SK-N-SH treated with all-trans-retinoic acid at 6 μM for 48 hours (cell line): Measurements from ENCODE around the gene PPARA.

ENCODE experiments used
- ATAC-seq: fragments of 200-7000 bp; cut with Tn5 transposase; 3 replicates; pipeline ENCODE4 v1.9.1; 2020; ENCODE audit warnings: mild to moderate bottlenecking, moderate library complexity
- ARNTL ChIP-seq: fragments of 450-650 bp; formaldehyde crosslinking; IDR thresholded peaks from 2 replicates; pipeline ENCODE4 v1.5.0; 2020; ENCODE audit warnings: low read depth, mild to moderate bottlenecking, moderate library complexity, borderline replicate concordance
- BACH2 ChIP-seq: fragments of 250-450 bp; sonication (Bioruptor Pico); IDR thresholded peaks from 2 replicates; pipeline ENCODE4 v1.9.0; 2021; ENCODE audit warnings: mild to moderate bottlenecking, borderline replicate concordance
- CSDC2 ChIP-seq: fragments of 250-450 bp; sonication (Bioruptor Pico); IDR thresholded peaks from 2 replicates; pipeline ENCODE4 v1.5.0; 2020; ENCODE audit warnings: mild to moderate bottlenecking, moderate library complexity
- ESRRG ChIP-seq: fragments of 250-450 bp; sonication (Bioruptor Pico); IDR thresholded peaks from 2 replicates; pipeline ENCODE4 v1.6.1; 2021; ENCODE audit warnings: mild to moderate bottlenecking
- GLIS3 ChIP-seq: fragments of 250-450 bp; sonication (Bioruptor Pico); IDR thresholded peaks from 2 replicates; pipeline ENCODE4 v1.5.0; 2020; ENCODE audit warnings: mild to moderate bottlenecking, moderate library complexity
- ISL1 ChIP-seq: fragments of 250-450 bp; sonication (Bioruptor Pico); IDR thresholded peaks from 2 replicates; pipeline ENCODE4 v2.1.2; 2022; ENCODE audit warnings: mild to moderate bottlenecking, moderate library complexity
- OSR1 ChIP-seq: fragments of 250-450 bp; sonication (Bioruptor Pico); IDR thresholded peaks from 2 replicates; pipeline ENCODE4 v1.8.0; 2022; ENCODE audit warnings: moderate library complexity, mild to moderate bottlenecking, inconsistent platforms
- PPARA ChIP-seq: fragments of 250-450 bp; sonication (Bioruptor Pico); IDR thresholded peaks from 2 replicates; pipeline ENCODE4 v1.5.0; 2020; ENCODE audit warnings: mild to moderate bottlenecking, borderline replicate concordance
- RARB ChIP-seq: fragments of 250-450 bp; sonication (Bioruptor Pico); IDR thresholded peaks from 2 replicates; pipeline ENCODE4 v1.8.0; 2021; ENCODE audit warnings: mild to moderate bottlenecking, moderate library complexity
- SNAI2 ChIP-seq: fragments of 250-450 bp; sonication (Bioruptor Pico); IDR thresholded peaks from 2 replicates; pipeline ENCODE4 v1.5.0; 2020; ENCODE audit warnings: mild to moderate bottlenecking, moderate library complexity
- TCF4 ChIP-seq: fragments of 250-450 bp; sonication (Bioruptor Pico); IDR thresholded peaks from 2 replicates; pipeline ENCODE4 v1.8.0; 2021; ENCODE audit warnings: mild to moderate bottlenecking, moderate library complexity, borderline replicate concordance
- TOX ChIP-seq: fragments of 250-450 bp; sonication (Bioruptor Pico); IDR thresholded peaks from 2 replicates; pipeline ENCODE4 v1.8.0; 2021; ENCODE audit warnings: mild to moderate bottlenecking, moderate library complexity, borderline replicate concordance
- ZC3H10 ChIP-seq: fragments of 250-450 bp; sonication (Bioruptor Pico); IDR thresholded peaks from 2 replicates; pipeline ENCODE4 v1.5.1; 2021; ENCODE audit warnings: mild to moderate bottlenecking, moderate library complexity
- ZFP3 ChIP-seq: fragments of 250-450 bp; sonication (Bioruptor Pico); IDR thresholded peaks from 2 replicates; pipeline ENCODE4 v1.5.0; 2020; ENCODE audit warnings: mild to moderate bottlenecking, moderate library complexity
- ZNF565 ChIP-seq: fragments of 450-650 bp; formaldehyde crosslinking; conservative IDR thresholded peaks from 2 replicates; pipeline ENCODE4 v1.5.0; 2020; ENCODE audit warnings: low read depth, mild to moderate bottlenecking, moderate library complexity
- ZNF70 ChIP-seq: fragments of 450-650 bp; formaldehyde crosslinking; IDR thresholded peaks from 2 replicates; pipeline ENCODE4 v1.5.0; 2020; ENCODE audit warnings: mild to moderate bottlenecking, moderate library complexity
- TF ChIP-seq, protein P1 (sequence below): fragments of 250-450 bp; sonication (Bioruptor Pico); IDR thresholded peaks from 2 replicates; pipeline ENCODE4 v1.8.0; 2021; ENCODE audit warnings: low read depth, mild to moderate bottlenecking, moderate library complexity, borderline replicate concordance
- TF ChIP-seq, protein P2 (sequence below): fragments of 250-450 bp; sonication (Bioruptor Pico); IDR thresholded peaks from 2 replicates; pipeline ENCODE4 v1.8.0; 2020; ENCODE audit warnings: mild to moderate bottlenecking, moderate library complexity, borderline replicate concordance
- TF ChIP-seq, protein P3 (sequence below): fragments of 250-450 bp; sonication (Bioruptor Pico); IDR thresholded peaks from 2 replicates; pipeline ENCODE4 v1.5.1; 2020; ENCODE audit warnings: low read depth, mild to moderate bottlenecking, moderate library complexity
- TF ChIP-seq, protein P4 (sequence below): fragments of 250-450 bp; sonication (Bioruptor Pico); IDR thresholded peaks from 2 replicates; pipeline ENCODE4 v1.5.1; 2021; ENCODE audit warnings: mild to moderate bottlenecking, moderate library complexity
- TF ChIP-seq, protein P5 (sequence below): fragments of 250-450 bp; sonication (Bioruptor Pico); IDR thresholded peaks from 2 replicates; pipeline ENCODE4 v1.5.0; 2020; ENCODE audit warnings: mild to moderate bottlenecking, moderate library complexity

Gene PPARA

DNA sequence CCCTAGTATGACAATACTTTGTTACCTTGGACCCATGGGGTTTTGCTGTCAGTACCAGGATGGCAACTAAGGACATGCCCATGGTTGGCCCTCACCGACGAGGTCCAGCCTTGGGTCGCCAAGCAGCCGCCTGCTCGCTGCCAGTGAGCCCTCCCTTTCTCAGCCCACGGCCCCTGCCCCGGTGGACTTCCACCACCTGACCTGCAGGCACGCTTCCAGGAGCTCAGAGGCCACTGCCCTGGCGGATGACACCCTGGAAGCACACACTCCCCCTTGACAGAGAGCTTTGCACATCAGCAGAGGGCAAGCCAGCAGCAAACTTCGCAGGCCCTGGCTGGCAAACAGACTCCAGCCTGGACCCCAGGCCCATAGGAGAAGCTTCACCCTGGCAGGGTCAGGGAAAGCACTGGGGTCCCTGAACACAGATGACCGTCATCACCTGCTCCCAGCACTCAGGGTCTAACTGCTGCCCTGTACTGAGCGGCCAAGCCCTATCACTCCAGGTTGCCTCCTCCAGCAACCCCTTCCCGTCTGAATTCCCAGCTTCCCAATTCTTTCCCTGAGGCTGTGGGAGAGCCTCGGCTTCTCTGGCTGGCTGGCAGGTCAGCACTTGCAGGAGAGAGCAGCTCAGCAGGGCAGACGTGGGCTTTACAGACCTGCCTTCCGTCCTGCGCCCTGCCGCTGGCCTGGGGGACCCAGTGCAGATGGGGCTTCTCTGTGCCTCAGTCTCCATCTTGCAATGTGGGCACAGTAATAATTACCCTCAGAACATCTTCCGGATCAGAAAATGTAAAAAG, 2.7 kb upstream of the PPARA start:
- TF ChIP-seq TCF4 (CRISPR knock-in tag) (no peak), ZNF70 (CRISPR knock-in tag) (no peak), BACH2 (no peak), RARB (CRISPR knock-in tag) (no peak), ZC3H10 (CRISPR knock-in tag) (no peak), ZFP3 (CRISPR knock-in tag) (no peak), TOX (no peak), ISL1 (no peak)
- TF ChIP-seq, protein P1, sequence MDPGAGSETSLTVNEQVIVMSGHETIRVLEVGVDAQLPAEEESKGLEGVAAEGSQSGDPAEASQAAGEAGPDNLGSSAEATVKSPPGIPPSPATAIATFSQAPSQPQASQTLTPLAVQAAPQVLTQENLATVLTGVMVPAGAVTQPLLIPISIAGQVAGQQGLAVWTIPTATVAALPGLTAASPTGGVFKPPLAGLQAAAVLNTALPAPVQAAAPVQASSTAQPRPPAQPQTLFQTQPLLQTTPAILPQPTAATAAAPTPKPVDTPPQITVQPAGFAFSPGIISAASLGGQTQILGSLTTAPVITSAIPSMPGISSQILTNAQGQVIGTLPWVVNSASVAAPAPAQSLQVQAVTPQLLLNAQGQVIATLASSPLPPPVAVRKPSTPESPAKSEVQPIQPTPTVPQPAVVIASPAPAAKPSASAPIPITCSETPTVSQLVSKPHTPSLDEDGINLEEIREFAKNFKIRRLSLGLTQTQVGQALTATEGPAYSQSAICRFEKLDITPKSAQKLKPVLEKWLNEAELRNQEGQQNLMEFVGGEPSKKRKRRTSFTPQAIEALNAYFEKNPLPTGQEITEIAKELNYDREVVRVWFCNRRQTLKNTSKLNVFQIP (CRISPR knock-in tag), result no peak
- ATAC-seq, result no peak

DNA sequence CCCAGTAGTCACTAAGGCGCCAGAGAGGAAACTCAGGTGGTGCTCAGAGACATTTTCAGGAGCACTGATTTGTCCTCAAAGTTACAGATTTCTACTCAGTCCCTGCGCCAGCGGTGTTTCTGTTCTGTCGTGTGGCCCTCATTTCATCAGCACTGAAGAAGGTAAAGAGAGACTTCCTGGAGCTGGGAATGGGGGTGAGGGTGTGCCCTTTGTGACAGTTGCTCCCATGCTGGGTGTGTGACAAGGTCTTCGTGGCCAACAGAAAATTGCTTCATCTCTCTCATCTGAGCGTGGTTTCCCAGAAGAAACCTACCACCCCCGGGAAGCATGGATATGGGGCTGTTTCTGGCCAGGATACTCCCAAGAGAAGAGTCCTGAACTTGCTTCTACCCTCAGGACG, 2.0 kb upstream of the PPARA start:
- TF ChIP-seq ZNF70 (CRISPR knock-in tag), result no peak
- TF ChIP-seq, protein P2, sequence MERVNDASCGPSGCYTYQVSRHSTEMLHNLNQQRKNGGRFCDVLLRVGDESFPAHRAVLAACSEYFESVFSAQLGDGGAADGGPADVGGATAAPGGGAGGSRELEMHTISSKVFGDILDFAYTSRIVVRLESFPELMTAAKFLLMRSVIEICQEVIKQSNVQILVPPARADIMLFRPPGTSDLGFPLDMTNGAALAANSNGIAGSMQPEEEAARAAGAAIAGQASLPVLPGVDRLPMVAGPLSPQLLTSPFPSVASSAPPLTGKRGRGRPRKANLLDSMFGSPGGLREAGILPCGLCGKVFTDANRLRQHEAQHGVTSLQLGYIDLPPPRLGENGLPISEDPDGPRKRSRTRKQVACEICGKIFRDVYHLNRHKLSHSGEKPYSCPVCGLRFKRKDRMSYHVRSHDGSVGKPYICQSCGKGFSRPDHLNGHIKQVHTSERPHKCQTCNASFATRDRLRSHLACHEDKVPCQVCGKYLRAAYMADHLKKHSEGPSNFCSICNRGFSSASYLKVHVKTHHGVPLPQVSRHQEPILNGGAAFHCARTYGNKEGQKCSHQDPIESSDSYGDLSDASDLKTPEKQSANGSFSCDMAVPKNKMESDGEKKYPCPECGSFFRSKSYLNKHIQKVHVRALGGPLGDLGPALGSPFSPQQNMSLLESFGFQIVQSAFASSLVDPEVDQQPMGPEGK (CRISPR knock-in tag), result no peak
- TF ChIP-seq, protein P3, sequence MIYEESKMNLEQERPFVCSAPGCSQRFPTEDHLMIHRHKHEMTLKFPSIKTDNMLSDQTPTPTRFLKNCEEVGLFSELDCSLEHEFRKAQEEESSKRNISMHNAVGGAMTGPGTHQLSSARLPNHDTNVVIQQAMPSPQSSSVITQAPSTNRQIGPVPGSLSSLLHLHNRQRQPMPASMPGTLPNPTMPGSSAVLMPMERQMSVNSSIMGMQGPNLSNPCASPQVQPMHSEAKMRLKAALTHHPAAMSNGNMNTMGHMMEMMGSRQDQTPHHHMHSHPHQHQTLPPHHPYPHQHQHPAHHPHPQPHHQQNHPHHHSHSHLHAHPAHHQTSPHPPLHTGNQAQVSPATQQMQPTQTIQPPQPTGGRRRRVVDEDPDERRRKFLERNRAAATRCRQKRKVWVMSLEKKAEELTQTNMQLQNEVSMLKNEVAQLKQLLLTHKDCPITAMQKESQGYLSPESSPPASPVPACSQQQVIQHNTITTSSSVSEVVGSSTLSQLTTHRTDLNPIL (CRISPR knock-in tag), result no peak
- TF ChIP-seq, protein P4, sequence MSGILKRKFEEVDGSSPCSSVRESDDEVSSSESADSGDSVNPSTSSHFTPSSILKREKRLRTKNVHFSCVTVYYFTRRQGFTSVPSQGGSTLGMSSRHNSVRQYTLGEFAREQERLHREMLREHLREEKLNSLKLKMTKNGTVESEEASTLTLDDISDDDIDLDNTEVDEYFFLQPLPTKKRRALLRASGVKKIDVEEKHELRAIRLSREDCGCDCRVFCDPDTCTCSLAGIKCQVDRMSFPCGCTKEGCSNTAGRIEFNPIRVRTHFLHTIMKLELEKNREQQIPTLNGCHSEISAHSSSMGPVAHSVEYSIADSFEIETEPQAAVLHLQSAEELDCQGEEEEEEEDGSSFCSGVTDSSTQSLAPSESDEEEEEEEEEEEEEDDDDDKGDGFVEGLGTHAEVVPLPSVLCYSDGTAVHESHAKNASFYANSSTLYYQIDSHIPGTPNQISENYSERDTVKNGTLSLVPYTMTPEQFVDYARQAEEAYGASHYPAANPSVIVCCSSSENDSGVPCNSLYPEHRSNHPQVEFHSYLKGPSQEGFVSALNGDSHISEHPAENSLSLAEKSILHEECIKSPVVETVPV (CRISPR knock-in tag), result no peak
- no peak for TF ChIP-seq ESRRG (CRISPR knock-in tag)
- TF ChIP-seq TCF4 (CRISPR knock-in tag), result no peak
- TF ChIP-seq PPARA, result no peak
- TF ChIP-seq ZNF565 (CRISPR knock-in tag), result no peak
- no peak for TF ChIP-seq ISL1
- no peak for TF ChIP-seq OSR1
- no peak for TF ChIP-seq CSDC2 (CRISPR knock-in tag)
- no peak for TF ChIP-seq ZFP3 (CRISPR knock-in tag)
- TF ChIP-seq SNAI2 (CRISPR knock-in tag), result no peak
- no peak for TF ChIP-seq ARNTL (CRISPR knock-in tag)
- no peak for TF ChIP-seq BACH2
- TF ChIP-seq GLIS3, result no peak
- TF ChIP-seq TOX, result no peak
- TF ChIP-seq, protein P5, sequence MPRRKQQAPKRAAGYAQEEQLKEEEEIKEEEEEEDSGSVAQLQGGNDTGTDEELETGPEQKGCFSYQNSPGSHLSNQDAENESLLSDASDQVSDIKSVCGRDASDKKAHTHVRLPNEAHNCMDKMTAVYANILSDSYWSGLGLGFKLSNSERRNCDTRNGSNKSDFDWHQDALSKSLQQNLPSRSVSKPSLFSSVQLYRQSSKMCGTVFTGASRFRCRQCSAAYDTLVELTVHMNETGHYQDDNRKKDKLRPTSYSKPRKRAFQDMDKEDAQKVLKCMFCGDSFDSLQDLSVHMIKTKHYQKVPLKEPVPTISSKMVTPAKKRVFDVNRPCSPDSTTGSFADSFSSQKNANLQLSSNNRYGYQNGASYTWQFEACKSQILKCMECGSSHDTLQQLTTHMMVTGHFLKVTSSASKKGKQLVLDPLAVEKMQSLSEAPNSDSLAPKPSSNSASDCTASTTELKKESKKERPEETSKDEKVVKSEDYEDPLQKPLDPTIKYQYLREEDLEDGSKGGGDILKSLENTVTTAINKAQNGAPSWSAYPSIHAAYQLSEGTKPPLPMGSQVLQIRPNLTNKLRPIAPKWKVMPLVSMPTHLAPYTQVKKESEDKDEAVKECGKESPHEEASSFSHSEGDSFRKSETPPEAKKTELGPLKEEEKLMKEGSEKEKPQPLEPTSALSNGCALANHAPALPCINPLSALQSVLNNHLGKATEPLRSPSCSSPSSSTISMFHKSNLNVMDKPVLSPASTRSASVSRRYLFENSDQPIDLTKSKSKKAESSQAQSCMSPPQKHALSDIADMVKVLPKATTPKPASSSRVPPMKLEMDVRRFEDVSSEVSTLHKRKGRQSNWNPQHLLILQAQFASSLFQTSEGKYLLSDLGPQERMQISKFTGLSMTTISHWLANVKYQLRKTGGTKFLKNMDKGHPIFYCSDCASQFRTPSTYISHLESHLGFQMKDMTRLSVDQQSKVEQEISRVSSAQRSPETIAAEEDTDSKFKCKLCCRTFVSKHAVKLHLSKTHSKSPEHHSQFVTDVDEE (CRISPR knock-in tag), result no peak
- TF ChIP-seq, protein P1 (CRISPR knock-in tag), result no peak
- TF ChIP-seq RARB (CRISPR knock-in tag), result no peak
- ATAC-seq, result no peak
